WTC11 (cell line): ENCODE measurements around the gene OR56A3. TPM values are rescaled to one million over a fixed set of nuclear protein-coding genes. Genes with fewer than 3 reads are reported as not detected.

Source experiments
- ATAC-seq: fragments of 200-7000 bp; cut with Tn5 transposase; 2 replicates; pipeline ENCODE4 v1.10.0; 2021; ENCODE audit warnings: mild to moderate bottlenecking, moderate library complexity
- CTCF ChIA-PET: fragments of 300-600 bp; sonication (Branson Sonifier 250); formaldehyde crosslinking; loops from one replicate; lab custom pipeline; 2021; ENCODE audit warnings: antibody characterized with exemption; lab: Charles Lee
- POLR2A ChIA-PET: fragments of 350-600 bp; sonication (Branson Sonifier 250); formaldehyde crosslinking; loops from one replicate; lab custom pipeline; 2021; ENCODE audit warnings: antibody characterized with exemption; lab: Charles Lee
- DNase-seq: peaks from one replicate; pipeline ENCODE4 v3.0.0; 2021; ENCODE audit warnings: low spot score
- H3K27ac Mint-ChIP-seq: 2 replicates; pipeline ENCODE4 v1.8.0; 2021; ENCODE audit warnings: mixed read lengths
- H3K27me3 Mint-ChIP-seq: 2 replicates; pipeline ENCODE4 v1.8.0; 2021; ENCODE audit warnings: low read depth, mild to moderate bottlenecking, moderate library complexity, mixed read lengths
- H3K36me3 Mint-ChIP-seq: 2 replicates; pipeline ENCODE4 v1.8.0; 2021; ENCODE audit warnings: mixed read lengths
- H3K4me1 Mint-ChIP-seq: 2 replicates; pipeline ENCODE4 v1.8.0; 2022; ENCODE audit warnings: mixed read lengths
- H3K4me3 Mint-ChIP-seq: 2 replicates; pipeline ENCODE4 v1.8.0; 2021; ENCODE audit warnings: mild to moderate bottlenecking, moderate library complexity, mixed read lengths
- H3K9me3 Mint-ChIP-seq: 2 replicates; pipeline ENCODE4 v1.8.0; 2021; ENCODE audit warnings: mixed read lengths
- ATF2 ChIP-seq: sonication (generic); formaldehyde crosslinking; IDR thresholded peaks from 2 replicates; pipeline ENCODE4 v1.8.1; 2022; ENCODE audit warnings: low read depth, missing genetic modification reagents, borderline replicate concordance
- ETV6 ChIP-seq: sonication (generic); formaldehyde crosslinking; IDR thresholded peaks from 2 replicates; pipeline ENCODE4 v1.8.1; 2022; ENCODE audit warnings: mild to moderate bottlenecking, missing genetic modification reagents
- FOXP1 ChIP-seq: sonication (generic); formaldehyde crosslinking; IDR thresholded peaks from 2 replicates; pipeline ENCODE4 v1.8.0; 2022; ENCODE audit warnings: missing genetic modification reagents, mild to moderate bottlenecking, moderate library complexity, borderline replicate concordance
- GABPB1 ChIP-seq: sonication (generic); formaldehyde crosslinking; IDR thresholded peaks from 2 replicates; pipeline ENCODE4 v1.8.1; 2023; ENCODE audit warnings: mild to moderate bottlenecking, missing genetic modification reagents
- HMGXB4 ChIP-seq: sonication (generic); formaldehyde crosslinking; IDR thresholded peaks from 2 replicates; pipeline ENCODE4 v1.8.1; 2023; ENCODE audit warnings: mild to moderate bottlenecking, moderate library complexity, missing genetic modification reagents
- KAT7 ChIP-seq: sonication (generic); formaldehyde crosslinking; IDR thresholded peaks from 2 replicates; pipeline ENCODE4 v1.8.1; 2023; ENCODE audit warnings: missing genetic modification reagents, mild to moderate bottlenecking, borderline replicate concordance
- NFYB ChIP-seq: sonication (generic); formaldehyde crosslinking; conservative IDR thresholded peaks from 2 replicates; pipeline ENCODE4 v1.8.0; 2022; ENCODE audit warnings: low read depth, missing genetic modification reagents
- NR2C2 ChIP-seq: sonication (generic); formaldehyde crosslinking; IDR thresholded peaks from 2 replicates; pipeline ENCODE4 v1.8.0; 2022; ENCODE audit warnings: mild to moderate bottlenecking, missing genetic modification reagents
- SMAD3 ChIP-seq: sonication (generic); formaldehyde crosslinking; IDR thresholded peaks from 2 replicates; pipeline ENCODE4 v1.8.0; 2022; ENCODE audit warnings: missing genetic modification reagents, mild to moderate bottlenecking, borderline replicate concordance
- TEAD1 ChIP-seq: sonication (generic); formaldehyde crosslinking; IDR thresholded peaks from 2 replicates; pipeline ENCODE4 v1.8.0; 2022; ENCODE audit warnings: mild to moderate bottlenecking, missing genetic modification reagents
- TP53 ChIP-seq: sonication (generic); formaldehyde crosslinking; IDR thresholded peaks from 2 replicates; pipeline ENCODE4 v1.8.1; 2023; ENCODE audit warnings: mild to moderate bottlenecking, missing genetic modification reagents
- USF2 ChIP-seq: sonication (generic); formaldehyde crosslinking; IDR thresholded peaks from 2 replicates; pipeline ENCODE4 v1.8.1; 2023; ENCODE audit warnings: mild to moderate bottlenecking, missing genetic modification reagents, moderate library complexity
- ZNF138 ChIP-seq: sonication (generic); formaldehyde crosslinking; conservative IDR thresholded peaks from 2 replicates; pipeline ENCODE4 v1.8.1; 2022; ENCODE audit warnings: mild to moderate bottlenecking, moderate library complexity, missing genetic modification reagents
- ZNF232 ChIP-seq: sonication (generic); formaldehyde crosslinking; IDR thresholded peaks from 2 replicates; pipeline ENCODE4 v1.8.0; 2022; ENCODE audit warnings: mild to moderate bottlenecking, missing genetic modification reagents
- ZNF416 ChIP-seq: fragments of 250-450 bp; sonication (Bioruptor Pico); IDR thresholded peaks from 2 replicates; pipeline ENCODE4 v1.9.0; 2021; ENCODE audit warnings: mild to moderate bottlenecking, inconsistent platforms
- ZNF423 ChIP-seq: fragments of 250-450 bp; sonication (Bioruptor Pico); IDR thresholded peaks from 2 replicates; pipeline ENCODE4 v2.1.2; 2022; ENCODE audit warnings: mild to moderate bottlenecking, moderate library complexity
- total RNA-seq: library from RNA; stranded (reverse); gene quantifications from 3 replicates; pipeline ENCODE4 v1.2.3, GENCODE V29; 2021
- TF ChIP-seq, protein P1 (sequence below): sonication (generic); formaldehyde crosslinking; IDR thresholded peaks from 2 replicates; pipeline ENCODE4 v1.8.0; 2022; ENCODE audit warnings: mild to moderate bottlenecking, missing genetic modification reagents
- TF ChIP-seq, protein P2 (sequence below): sonication (generic); formaldehyde crosslinking; IDR thresholded peaks from 2 replicates; pipeline ENCODE4 v1.8.1; 2023; ENCODE audit warnings: mild to moderate bottlenecking, missing genetic modification reagents
- TF ChIP-seq, protein P3 (sequence below): fragments of 200-600 bp; IDR thresholded peaks from 2 replicates; pipeline ENCODE4 v1.8.0; 2022; ENCODE audit warnings: antibody characterized with exemption
- TF ChIP-seq, protein P4 (sequence below): sonication (generic); formaldehyde crosslinking; IDR thresholded peaks from 2 replicates; pipeline ENCODE4 v1.8.0; 2022; ENCODE audit warnings: mild to moderate bottlenecking, missing genetic modification reagents
- TF ChIP-seq, protein P5 (sequence below): sonication (generic); formaldehyde crosslinking; IDR thresholded peaks from 2 replicates; pipeline ENCODE4 v1.8.1; 2023; ENCODE audit warnings: mild to moderate bottlenecking, missing genetic modification reagents
- TF ChIP-seq, protein P6 (sequence below): sonication (generic); formaldehyde crosslinking; IDR thresholded peaks from 2 replicates; pipeline ENCODE4 v1.8.0; 2022; ENCODE audit warnings: missing genetic modification reagents

The OR56A3 gene
- total RNA-seq, 1 experiment from 2014 or later, result not detected

DNA sequence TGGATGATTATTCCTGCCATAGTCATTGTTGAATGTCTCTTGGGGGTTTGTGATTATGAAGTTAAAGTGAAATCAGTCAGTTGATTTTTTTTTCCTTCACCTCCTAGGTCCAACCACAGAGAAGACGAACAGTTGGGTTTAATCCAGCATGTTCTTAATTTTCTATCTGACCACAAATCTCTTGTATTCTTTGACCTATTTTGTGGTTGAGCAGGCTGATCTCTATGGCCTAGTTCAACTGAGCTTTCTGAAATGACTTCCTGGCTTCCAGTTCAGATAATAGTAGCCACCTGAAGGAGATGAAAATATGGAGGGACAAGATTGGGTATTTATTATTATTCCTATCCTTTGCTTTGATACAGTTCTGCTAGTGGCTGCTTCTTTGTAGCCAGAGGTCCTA lies 31.5 kb downstream of the OR56A3 start:
- Mint-ChIP-seq H3K4me3 (no peak overlapping the region), H3K36me3 (no peaks in the 10 kb centered on the region), H3K4me1 (no peaks in the 10 kb centered on the region), H3K27me3 (peaks cover 14% of the 10 kb centered on the region), H3K9me3 (peaks cover 19% of the 10 kb centered on the region), H3K27ac (no peak overlapping the region)
- DNase-seq, result no peak
- TF ChIP-seq, protein P1, sequence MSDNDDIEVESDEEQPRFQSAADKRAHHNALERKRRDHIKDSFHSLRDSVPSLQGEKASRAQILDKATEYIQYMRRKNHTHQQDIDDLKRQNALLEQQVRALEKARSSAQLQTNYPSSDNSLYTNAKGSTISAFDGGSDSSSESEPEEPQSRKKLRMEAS (CRISPR knock-in tag), result no peak
- no peak for TF ChIP-seq TEAD1 (CRISPR knock-in tag)
- no peak for TF ChIP-seq TP53 (CRISPR knock-in tag)
- TF ChIP-seq NR2C2 (CRISPR knock-in tag), result no peak
- no peak for TF ChIP-seq ETV6 (CRISPR knock-in tag)
- no peak for TF ChIP-seq NFYB
- TF ChIP-seq ZNF423 (CRISPR knock-in tag), result no peak
- TF ChIP-seq, protein P2, sequence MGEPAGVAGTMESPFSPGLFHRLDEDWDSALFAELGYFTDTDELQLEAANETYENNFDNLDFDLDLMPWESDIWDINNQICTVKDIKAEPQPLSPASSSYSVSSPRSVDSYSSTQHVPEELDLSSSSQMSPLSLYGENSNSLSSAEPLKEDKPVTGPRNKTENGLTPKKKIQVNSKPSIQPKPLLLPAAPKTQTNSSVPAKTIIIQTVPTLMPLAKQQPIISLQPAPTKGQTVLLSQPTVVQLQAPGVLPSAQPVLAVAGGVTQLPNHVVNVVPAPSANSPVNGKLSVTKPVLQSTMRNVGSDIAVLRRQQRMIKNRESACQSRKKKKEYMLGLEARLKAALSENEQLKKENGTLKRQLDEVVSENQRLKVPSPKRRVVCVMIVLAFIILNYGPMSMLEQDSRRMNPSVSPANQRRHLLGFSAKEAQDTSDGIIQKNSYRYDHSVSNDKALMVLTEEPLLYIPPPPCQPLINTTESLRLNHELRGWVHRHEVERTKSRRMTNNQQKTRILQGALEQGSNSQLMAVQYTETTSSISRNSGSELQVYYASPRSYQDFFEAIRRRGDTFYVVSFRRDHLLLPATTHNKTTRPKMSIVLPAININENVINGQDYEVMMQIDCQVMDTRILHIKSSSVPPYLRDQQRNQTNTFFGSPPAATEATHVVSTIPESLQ (CRISPR knock-in tag), result no peak
- TF ChIP-seq USF2 (CRISPR knock-in tag), result no peak
- TF ChIP-seq ATF2 (CRISPR knock-in tag), result no peak
- TF ChIP-seq, protein P3, sequence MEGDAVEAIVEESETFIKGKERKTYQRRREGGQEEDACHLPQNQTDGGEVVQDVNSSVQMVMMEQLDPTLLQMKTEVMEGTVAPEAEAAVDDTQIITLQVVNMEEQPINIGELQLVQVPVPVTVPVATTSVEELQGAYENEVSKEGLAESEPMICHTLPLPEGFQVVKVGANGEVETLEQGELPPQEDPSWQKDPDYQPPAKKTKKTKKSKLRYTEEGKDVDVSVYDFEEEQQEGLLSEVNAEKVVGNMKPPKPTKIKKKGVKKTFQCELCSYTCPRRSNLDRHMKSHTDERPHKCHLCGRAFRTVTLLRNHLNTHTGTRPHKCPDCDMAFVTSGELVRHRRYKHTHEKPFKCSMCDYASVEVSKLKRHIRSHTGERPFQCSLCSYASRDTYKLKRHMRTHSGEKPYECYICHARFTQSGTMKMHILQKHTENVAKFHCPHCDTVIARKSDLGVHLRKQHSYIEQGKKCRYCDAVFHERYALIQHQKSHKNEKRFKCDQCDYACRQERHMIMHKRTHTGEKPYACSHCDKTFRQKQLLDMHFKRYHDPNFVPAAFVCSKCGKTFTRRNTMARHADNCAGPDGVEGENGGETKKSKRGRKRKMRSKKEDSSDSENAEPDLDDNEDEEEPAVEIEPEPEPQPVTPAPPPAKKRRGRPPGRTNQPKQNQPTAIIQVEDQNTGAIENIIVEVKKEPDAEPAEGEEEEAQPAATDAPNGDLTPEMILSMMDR, result no peak
- TF ChIP-seq SMAD3 (CRISPR knock-in tag), result no peak
- CTCF ChIA-PET, result no interaction called here
- no peak for ATAC-seq
- POLR2A ChIA-PET, result no interaction called here

GRCh38 chr11:5983443-5983842 lies 41.4 kb downstream of the OR56A3 start:
- H3K9me3 Mint-ChIP-seq, result peaks cover 50% of the 10 kb centered on the region
- TF ChIP-seq ZNF138 (CRISPR knock-in tag), result no peak
- no peak for TF ChIP-seq GABPB1 (CRISPR knock-in tag)
- TF ChIP-seq HMGXB4 (CRISPR knock-in tag), result no peak
- TF ChIP-seq FOXP1 (CRISPR knock-in tag), result no peak
- no peak for TF ChIP-seq ETV6 (CRISPR knock-in tag)
- TF ChIP-seq, protein P4, sequence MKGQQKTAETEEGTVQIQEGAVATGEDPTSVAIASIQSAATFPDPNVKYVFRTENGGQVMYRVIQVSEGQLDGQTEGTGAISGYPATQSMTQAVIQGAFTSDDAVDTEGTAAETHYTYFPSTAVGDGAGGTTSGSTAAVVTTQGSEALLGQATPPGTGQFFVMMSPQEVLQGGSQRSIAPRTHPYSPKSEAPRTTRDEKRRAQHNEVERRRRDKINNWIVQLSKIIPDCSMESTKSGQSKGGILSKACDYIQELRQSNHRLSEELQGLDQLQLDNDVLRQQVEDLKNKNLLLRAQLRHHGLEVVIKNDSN (CRISPR knock-in tag), result no peak
- no peak for TF ChIP-seq ZNF232 (CRISPR knock-in tag)
- TF ChIP-seq, protein P5, sequence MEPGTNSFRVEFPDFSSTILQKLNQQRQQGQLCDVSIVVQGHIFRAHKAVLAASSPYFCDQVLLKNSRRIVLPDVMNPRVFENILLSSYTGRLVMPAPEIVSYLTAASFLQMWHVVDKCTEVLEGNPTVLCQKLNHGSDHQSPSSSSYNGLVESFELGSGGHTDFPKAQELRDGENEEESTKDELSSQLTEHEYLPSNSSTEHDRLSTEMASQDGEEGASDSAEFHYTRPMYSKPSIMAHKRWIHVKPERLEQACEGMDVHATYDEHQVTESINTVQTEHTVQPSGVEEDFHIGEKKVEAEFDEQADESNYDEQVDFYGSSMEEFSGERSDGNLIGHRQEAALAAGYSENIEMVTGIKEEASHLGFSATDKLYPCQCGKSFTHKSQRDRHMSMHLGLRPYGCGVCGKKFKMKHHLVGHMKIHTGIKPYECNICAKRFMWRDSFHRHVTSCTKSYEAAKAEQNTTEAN (CRISPR knock-in tag), result no peak
- no peak for TF ChIP-seq ZNF416 (CRISPR knock-in tag)
- TF ChIP-seq, protein P1 (CRISPR knock-in tag), result no peak
- TF ChIP-seq, protein P6, sequence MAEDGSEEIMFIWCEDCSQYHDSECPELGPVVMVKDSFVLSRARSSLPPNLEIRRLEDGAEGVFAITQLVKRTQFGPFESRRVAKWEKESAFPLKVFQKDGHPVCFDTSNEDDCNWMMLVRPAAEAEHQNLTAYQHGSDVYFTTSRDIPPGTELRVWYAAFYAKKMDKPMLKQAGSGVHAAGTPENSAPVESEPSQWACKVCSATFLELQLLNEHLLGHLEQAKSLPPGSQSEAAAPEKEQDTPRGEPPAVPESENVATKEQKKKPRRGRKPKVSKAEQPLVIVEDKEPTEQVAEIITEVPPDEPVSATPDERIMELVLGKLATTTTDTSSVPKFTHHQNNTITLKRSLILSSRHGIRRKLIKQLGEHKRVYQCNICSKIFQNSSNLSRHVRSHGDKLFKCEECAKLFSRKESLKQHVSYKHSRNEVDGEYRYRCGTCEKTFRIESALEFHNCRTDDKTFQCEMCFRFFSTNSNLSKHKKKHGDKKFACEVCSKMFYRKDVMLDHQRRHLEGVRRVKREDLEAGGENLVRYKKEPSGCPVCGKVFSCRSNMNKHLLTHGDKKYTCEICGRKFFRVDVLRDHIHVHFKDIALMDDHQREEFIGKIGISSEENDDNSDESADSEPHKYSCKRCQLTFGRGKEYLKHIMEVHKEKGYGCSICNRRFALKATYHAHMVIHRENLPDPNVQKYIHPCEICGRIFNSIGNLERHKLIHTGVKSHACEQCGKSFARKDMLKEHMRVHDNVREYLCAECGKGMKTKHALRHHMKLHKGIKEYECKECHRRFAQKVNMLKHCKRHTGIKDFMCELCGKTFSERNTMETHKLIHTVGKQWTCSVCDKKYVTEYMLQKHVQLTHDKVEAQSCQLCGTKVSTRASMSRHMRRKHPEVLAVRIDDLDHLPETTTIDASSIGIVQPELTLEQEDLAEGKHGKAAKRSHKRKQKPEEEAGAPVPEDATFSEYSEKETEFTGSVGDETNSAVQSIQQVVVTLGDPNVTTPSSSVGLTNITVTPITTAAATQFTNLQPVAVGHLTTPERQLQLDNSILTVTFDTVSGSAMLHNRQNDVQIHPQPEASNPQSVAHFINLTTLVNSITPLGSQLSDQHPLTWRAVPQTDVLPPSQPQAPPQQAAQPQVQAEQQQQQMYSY (CRISPR knock-in tag), result no peak
- TF ChIP-seq KAT7 (CRISPR knock-in tag), result no peak

More at GRCh38 chr11:5983443-5983842, 41.4 kb downstream of the OR56A3 start:
- H3K4me3 Mint-ChIP-seq, result no peak overlapping the region
- ATAC-seq, result peak; percentile 57
- CTCF ChIA-PET, result no interaction called here
- DNase-seq, result no peak
- POLR2A ChIA-PET, result no interaction called here
- H3K27me3 Mint-ChIP-seq, result peaks cover 11% of the 10 kb centered on the region; the same call in 1 of the 2 replicates
- H3K36me3 Mint-ChIP-seq, result peaks cover 11% of the 10 kb centered on the region; the same call in 1 of the 2 replicates
- no peak overlapping the region for H3K27ac Mint-ChIP-seq
- H3K4me1 Mint-ChIP-seq, result no peaks in the 10 kb centered on the region
